ENCODE measurements around the gene LNX2. TPM values are rescaled to one million over a fixed set of nuclear protein-coding genes. Genes with fewer than 3 reads are reported as not detected.

The LNX2 gene
- total and polyA plus RNA-seq, 11 donors = 3.6 to 18.7 (median 12.7) TPM

DNA sequence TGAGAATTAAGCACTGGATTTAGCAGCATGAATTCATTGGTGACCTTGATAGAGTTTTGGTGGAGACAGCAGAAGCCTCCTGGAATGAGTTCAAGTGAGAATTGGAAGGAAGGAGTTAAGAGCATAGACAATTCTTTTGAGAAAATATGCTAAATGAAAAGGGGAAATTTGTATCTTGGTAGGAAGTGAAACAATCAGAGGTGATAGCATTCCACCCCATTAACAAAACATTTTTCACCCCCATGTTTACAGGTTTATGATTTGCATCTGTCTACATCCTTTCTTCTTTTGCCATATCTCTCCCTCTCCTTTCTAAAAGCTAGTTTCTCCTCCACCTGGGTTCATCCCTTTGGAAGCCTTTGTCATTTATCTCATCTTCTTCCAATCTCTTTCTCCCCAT lies 27.5 kb downstream of the LNX2 start:
- intact Hi-C loops (cut with DNase I) = no loop called here
- H3K27me3 ChIP-seq = no peaks in the 10 kb centered on the region
- TF ChIP-seq, protein P1, sequence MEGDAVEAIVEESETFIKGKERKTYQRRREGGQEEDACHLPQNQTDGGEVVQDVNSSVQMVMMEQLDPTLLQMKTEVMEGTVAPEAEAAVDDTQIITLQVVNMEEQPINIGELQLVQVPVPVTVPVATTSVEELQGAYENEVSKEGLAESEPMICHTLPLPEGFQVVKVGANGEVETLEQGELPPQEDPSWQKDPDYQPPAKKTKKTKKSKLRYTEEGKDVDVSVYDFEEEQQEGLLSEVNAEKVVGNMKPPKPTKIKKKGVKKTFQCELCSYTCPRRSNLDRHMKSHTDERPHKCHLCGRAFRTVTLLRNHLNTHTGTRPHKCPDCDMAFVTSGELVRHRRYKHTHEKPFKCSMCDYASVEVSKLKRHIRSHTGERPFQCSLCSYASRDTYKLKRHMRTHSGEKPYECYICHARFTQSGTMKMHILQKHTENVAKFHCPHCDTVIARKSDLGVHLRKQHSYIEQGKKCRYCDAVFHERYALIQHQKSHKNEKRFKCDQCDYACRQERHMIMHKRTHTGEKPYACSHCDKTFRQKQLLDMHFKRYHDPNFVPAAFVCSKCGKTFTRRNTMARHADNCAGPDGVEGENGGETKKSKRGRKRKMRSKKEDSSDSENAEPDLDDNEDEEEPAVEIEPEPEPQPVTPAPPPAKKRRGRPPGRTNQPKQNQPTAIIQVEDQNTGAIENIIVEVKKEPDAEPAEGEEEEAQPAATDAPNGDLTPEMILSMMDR (IDR thresholded peaks at IDR 0.05) = no peak
- no peak for TF ChIP-seq POLR2A (IDR thresholded peaks at IDR 0.05)
- ATAC-seq (no peak), DNase-seq (no peak)
- H3K4me3 ChIP-seq = no peak overlapping the region
- peaks cover 0 to 10% (median 0%) of the 10 kb centered on the region in 12 donors for H3K9me3 ChIP-seq
- peaks cover 0 to 45% (median 16%) of the 10 kb centered on the region in 12 donors for H3K4me1 ChIP-seq
- H3K27ac ChIP-seq = no peak overlapping the region
- H3K36me3 ChIP-seq = no peaks in the 10 kb centered on the region

DNA sequence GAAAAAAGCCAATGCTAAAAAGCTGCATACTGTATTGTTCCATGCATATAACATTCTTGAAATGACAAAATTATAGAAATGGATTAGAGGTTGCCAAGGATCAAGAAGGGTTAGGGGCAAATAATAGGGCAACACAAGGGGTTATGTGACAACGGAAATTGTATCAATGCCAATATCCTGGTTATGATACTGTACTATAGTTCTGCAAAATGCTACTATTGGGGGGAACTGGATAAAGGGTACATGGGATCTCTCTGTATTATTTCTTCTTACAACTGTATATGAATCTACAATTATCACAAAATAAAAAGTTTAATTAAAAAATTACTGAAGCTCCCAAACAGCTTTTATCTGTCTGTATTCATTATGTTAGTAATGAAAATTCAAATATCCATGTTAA lies 31.9 kb downstream of the LNX2 start:
- intact Hi-C loops (cut with DNase I) = no loop called here
- no peaks in the 10 kb centered on the region for H3K36me3 ChIP-seq
- DNase-seq (no peak), ATAC-seq (no peak)
- H3K4me3 ChIP-seq = no peak overlapping the region
- WGBS, 4 donors = 89 to 96% (median 93%) methylated on average over 1 of the region's 1 CpG
- H3K27me3 ChIP-seq = no peaks in the 10 kb centered on the region
- TF ChIP-seq POLR2A (IDR thresholded peaks at IDR 0.05) = no peak
- TF ChIP-seq, protein P1 (IDR thresholded peaks at IDR 0.05) = no peak
- no peak overlapping the region for H3K27ac ChIP-seq
- peaks cover 0 to 10% (median 0%) of the 10 kb centered on the region in 12 donors for H3K9me3 ChIP-seq
- peaks cover 0 to 43% (median 24%) of the 10 kb centered on the region in 12 donors for H3K4me1 ChIP-seq

DNA sequence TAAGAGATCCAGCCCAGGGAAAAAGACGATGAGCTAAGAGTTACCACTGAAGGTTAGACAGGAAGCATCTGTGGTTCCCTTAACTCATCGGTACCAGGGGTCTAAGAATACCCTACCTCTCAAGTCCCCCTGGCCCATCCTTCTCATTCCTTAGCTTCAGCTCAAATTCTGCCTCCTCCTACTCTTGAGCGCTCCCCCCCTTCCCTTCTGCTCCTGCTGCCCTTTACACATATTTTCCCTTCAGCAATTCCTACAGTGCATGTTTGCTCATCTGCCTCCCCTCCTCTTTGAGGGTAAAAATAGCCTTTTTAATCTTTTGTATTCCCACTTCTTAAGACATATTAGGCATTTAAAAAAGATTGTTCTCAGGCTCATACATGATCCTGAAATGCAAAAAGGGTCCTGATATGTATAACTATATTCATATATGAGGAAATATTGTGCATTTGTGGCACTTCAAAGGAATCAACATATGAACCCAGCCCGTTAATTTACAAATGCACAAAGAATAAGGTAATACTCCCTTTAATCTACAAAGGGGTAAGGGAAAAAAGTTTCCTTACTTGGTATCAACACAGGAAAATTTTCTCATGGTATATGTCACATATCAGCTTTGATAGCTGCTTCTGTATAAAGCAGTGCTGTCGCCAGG lies 33.1 kb downstream of the LNX2 start:
- peaks cover 0 to 37% (median 20%) of the 10 kb centered on the region in 12 donors for H3K4me1 ChIP-seq
- TF ChIP-seq, protein P1 (IDR thresholded peaks at IDR 0.05) = no peak
- TF ChIP-seq POLR2A (IDR thresholded peaks at IDR 0.05) = no peak
- H3K36me3 ChIP-seq = no peaks in the 10 kb centered on the region
- no peaks in the 10 kb centered on the region for H3K27me3 ChIP-seq
- intact Hi-C loops (cut with DNase I) = no loop called here
- H3K9me3 ChIP-seq = peaks cover 0 to 10% (median 0%) of the 10 kb centered on the region in 12 donors
- H3K27ac ChIP-seq = peak overlapping the region in 4 of 12 donors; percentile 6 to 27 (median 16)
- ATAC-seq (no peak), DNase-seq (no peak)
- WGBS, 4 donors = 50 to 58% (median 55%) methylated on average over 5 of the region's 5 CpGs
- no peak overlapping the region for H3K4me3 ChIP-seq

DNA sequence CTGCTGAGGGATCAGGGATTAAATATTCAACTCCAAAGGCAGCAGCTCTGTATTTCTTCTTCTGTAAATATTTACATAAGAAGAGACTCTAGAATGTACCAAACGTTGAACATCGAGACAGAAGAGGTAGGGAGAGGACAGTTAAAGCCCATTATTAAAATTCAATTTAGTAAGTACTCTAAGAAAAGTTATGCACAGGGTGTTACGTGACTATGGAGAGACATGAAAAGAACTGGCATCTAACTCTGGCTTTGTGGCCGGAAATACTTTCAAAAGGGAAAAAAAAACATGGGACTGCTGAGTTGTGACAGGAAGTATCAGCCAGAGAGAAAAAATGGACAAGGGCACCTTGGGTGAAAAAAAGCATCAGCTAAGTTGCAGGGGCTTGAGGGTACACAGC lies 36.7 kb downstream of the LNX2 start:
- 18 to 42% (median 24%) methylated on average over 4 of the region's 4 CpGs for WGBS, 4 donors
- peak overlapping the region in 6 of 12 donors; percentile 9 to 56 (median 18) for H3K27ac ChIP-seq
- intact Hi-C loops (cut with DNase I) = loop anchor here in 1 of 10 donors (5.0 kb wide), 1 partner anchor 39 kb away; the partner anchor contains the start of genes LNX2 and POLR1D
- peaks cover 0 to 19% (median 4%) of the 10 kb centered on the region in 9 donors for H3K36me3 ChIP-seq
- peaks cover 0 to 30% (median 17%) of the 10 kb centered on the region in 12 donors for H3K4me1 ChIP-seq
- no peaks in the 10 kb centered on the region for H3K27me3 ChIP-seq
- H3K4me3 ChIP-seq = no peak overlapping the region
- DNase-seq (no peak), ATAC-seq (peak in 3 of 4 donors; percentile 26 to 44 (median 30))
- peaks cover 0 to 7% (median 0%) of the 10 kb centered on the region in 12 donors for H3K9me3 ChIP-seq
- TF ChIP-seq, protein P1 (IDR thresholded peaks at IDR 0.05) = no peak
- TF ChIP-seq POLR2A (IDR thresholded peaks at IDR 0.05) = no peak
